Measurements from ENCODE around the gene TBC1D2B.

Gene TBC1D2B

DNA sequence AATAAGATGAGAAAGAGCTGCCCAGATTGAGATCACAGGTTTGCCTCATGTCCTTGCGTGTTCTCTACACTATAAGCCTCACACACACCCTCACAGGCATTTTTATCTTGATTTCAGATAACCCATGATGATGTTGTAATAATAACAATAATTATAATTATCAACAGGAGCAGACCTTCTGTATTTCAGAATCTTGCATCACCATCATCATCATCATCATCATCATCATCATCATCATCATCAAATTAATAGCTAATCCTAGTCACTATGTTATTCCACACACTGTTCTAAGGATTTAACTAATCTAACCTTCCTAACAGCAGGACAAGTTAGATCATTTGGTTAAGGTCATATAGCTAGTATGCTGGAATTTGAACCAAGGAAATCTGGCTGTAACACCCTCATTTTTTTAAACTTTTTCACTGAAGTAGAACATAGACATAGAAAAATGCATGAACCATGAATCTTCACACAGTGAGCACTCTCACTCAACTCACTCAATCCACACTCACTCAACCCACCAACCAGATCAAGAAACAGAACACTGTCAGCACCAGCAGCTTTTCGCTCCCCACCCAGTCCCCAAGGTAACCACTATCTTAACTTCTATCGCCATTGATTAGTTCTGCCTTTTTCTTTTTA is 13.0 kb upstream of the TBC1D2B start:
- no peak for TF ChIP-seq JUND (IDR thresholded peaks at IDR 0.05; ENCODE audit: low read depth)
- DNase-seq (ENCODE audit: low read depth in 1 of 2, low spot score in 1 of 2): no peak
- in situ Hi-C loops (cut with HindIII; ENCODE audit: low pct_unique_long_range_greater_than_20kb, low sequenced_read_pairs): no loop called here

DNA sequence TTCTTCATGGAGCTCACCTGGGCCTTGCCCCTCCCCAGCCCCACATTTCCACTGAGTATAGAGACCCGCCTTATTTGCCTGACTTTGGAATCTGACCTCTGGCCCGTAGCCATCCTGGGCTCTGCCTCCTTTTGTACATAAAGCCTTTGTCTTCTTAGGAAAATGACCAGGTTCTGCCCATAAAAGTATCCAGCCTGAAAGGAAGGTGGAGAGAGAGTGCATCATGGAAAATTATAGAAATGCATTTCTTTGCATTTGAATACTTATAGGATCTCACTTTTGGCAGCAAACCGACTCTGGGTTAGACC is 11.2 kb upstream of the TBC1D2B start:
- in situ Hi-C loops (cut with HindIII; ENCODE audit: low pct_unique_long_range_greater_than_20kb, low sequenced_read_pairs): no loop called here
- no peak for TF ChIP-seq JUND (IDR thresholded peaks at IDR 0.05; ENCODE audit: low read depth)
- no peak for DNase-seq (ENCODE audit: low read depth in 1 of 2, low spot score in 1 of 2)

DNA sequence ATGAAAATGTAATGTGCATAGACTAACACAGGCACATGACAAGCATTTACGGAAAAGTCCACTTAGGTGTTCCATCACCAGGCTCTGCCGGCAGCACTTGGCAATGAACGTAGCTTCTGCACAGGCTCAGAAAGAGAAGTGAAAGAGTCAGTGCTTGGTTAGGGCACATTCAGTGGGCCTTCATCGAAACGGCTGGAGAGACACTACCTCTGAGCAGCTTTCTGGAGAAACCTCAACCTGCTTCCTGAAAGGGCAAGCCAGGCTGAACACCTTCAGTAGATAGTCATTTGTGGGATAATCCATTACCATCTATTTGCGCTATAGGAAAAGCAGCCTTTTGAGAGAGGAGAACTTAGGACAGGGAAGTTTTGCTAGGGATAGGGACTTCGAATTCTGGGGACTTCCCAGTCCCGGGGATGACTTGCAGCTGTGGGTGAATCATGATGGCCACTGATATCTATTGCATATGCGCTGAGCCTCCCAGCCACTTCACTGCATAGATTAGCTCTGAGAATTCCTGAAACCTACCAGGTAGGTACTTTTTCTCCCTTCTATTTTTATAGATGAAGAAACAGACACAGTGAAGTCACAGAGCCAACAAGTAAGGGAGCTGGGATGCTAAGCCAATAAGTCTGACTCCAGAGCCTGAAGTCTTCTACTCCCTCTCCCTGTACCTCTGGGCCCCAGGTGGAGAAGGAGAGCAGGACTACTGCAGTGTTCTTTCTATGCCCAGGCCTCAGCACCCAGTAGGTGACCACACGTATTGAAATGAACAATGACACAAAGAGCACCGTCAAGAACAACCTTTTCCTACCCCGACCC is 10.7 kb upstream of the TBC1D2B start:
- in situ Hi-C loops (cut with HindIII; ENCODE audit: low pct_unique_long_range_greater_than_20kb, low sequenced_read_pairs): no loop called here
- no peak for DNase-seq (ENCODE audit: low read depth in 1 of 2, low spot score in 1 of 2)
- TF ChIP-seq JUND (IDR thresholded peaks at IDR 0.05; ENCODE audit: low read depth): no peak

DNA sequence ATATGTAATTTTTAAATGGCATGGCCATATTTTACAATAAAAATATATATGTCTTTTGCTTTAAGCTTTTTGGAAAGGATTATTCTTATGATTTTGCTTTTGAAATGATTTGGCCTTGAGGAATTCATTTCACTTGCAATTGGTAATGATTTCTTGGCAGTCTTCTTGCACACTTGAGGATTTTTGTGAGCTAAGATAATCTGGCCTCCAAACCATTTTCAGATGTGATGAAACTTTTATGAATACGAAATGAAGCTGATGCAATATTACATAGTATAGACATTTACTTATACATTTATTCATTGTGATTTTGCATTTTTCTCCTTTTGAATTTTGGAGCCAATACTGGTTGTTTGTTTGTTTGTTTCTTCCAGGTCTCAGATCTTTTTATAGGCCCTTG is 8.4 kb upstream of the TBC1D2B start:
- DNase-seq (ENCODE audit: low read depth in 1 of 2, low spot score in 1 of 2): no peak
- in situ Hi-C loops (cut with HindIII; ENCODE audit: low pct_unique_long_range_greater_than_20kb, low sequenced_read_pairs): no loop called here
- TF ChIP-seq JUND (IDR thresholded peaks at IDR 0.05; ENCODE audit: low read depth): no peak

DNA sequence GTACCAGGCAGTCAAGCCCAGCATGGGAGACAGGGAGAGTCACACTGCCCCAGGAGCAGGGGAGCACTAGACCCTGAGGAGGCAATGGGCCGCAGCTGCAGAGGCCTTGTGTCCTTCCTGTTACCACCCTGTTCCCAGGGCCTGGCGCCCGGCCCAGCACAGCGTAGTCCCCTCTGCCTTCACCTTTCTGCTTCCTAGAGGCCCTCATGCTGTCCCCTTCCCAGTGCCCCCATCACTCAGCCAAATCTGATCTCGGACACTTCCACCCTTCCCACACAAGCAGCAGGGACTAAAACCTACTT is 6.9 kb upstream of the TBC1D2B start:
- no peak for TF ChIP-seq JUND (IDR thresholded peaks at IDR 0.05; ENCODE audit: low read depth)
- DNase-seq (ENCODE audit: low read depth in 1 of 2, low spot score in 1 of 2): no peak
- in situ Hi-C loops (cut with HindIII; ENCODE audit: low pct_unique_long_range_greater_than_20kb, low sequenced_read_pairs): no loop called here

DNA sequence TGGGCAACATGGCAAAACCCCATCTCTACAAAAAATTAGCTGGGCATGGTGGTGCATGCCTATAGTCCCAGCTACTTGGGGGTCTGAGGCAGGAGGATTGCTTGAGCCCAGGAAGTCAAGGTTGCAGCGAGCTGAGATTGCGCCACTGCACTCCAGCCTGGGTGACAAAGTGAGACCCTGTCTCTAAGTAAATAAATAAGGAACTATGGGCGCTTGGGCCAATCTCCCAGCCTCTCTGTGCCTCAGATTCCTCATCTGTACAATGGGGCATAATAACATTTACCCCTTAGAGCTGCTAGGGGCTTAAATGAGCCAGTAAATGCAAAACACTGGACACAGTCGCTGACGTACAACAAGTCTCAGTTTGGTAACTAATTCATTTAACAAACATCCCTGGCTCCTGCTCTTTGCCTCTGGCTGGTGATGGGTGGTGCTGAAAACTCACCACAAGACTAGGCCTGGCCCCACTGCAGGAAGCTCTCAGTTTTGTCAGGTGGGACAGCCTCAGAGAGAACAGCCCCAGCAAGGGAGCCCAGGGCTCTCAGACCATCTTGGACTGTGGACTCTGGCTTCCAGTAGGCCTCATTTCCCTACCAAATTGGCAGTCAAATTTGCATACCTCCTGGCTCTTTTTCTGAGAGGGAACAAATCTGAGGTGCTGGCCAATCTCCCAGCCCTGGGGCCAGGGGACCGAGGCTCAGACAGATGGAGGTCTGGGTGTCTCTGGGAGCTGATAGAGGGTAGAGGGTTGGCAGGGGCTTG is 6.4 kb upstream of the TBC1D2B start:
- TF ChIP-seq JUND (IDR thresholded peaks at IDR 0.05; ENCODE audit: low read depth): no peak
- DNase-seq (ENCODE audit: low read depth in 1 of 2, low spot score in 1 of 2): no peak
- in situ Hi-C loops (cut with HindIII; ENCODE audit: low pct_unique_long_range_greater_than_20kb, low sequenced_read_pairs): no loop called here

DNA sequence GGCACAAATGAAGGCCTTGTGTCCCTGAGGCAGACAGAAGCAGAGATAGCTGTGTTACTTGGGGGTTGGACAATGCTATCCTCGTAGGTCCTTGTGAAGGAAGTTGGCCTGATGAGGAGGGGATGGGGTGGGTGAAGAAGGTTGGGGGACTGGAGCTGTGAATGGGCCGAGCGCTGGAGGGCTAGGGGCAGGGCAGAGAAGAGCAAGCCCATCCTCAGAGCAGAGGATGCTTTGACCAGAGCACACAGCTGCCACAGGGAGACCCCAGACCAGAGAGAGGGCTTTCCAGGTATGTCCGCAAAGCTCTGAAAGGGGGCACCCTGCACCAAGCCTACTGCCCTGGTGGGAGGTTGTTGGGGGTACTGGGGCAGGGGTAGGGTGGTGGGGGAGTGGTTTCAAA is 5.7 kb upstream of the TBC1D2B start:
- no peak for DNase-seq (ENCODE audit: low read depth in 1 of 2, low spot score in 1 of 2)
- no peak for TF ChIP-seq JUND (IDR thresholded peaks at IDR 0.05; ENCODE audit: low read depth)
- in situ Hi-C loops (cut with HindIII; ENCODE audit: low pct_unique_long_range_greater_than_20kb, low sequenced_read_pairs): no loop called here

DNA sequence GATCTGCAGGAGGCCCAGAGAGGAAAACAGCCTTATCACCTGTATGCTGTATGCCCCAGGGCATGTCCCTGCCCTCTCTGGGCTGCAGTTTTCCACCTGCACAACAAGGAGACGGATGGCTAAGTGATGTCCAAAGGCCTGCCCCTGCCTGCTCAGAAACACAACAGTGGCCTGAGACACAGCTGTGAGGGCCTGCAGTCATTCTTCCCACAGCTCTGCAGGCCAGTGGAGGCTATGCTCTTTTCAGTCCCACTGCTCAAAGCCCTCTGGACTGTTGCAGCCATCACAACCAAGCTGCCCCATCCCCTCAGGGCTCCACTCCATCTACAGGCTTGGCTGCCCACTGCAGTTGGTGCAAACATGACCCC is 5.2 kb upstream of the TBC1D2B start:
- no peak for DNase-seq (ENCODE audit: low read depth in 1 of 2, low spot score in 1 of 2)
- in situ Hi-C loops (cut with HindIII; ENCODE audit: low pct_unique_long_range_greater_than_20kb, low sequenced_read_pairs): no loop called here

DNA sequence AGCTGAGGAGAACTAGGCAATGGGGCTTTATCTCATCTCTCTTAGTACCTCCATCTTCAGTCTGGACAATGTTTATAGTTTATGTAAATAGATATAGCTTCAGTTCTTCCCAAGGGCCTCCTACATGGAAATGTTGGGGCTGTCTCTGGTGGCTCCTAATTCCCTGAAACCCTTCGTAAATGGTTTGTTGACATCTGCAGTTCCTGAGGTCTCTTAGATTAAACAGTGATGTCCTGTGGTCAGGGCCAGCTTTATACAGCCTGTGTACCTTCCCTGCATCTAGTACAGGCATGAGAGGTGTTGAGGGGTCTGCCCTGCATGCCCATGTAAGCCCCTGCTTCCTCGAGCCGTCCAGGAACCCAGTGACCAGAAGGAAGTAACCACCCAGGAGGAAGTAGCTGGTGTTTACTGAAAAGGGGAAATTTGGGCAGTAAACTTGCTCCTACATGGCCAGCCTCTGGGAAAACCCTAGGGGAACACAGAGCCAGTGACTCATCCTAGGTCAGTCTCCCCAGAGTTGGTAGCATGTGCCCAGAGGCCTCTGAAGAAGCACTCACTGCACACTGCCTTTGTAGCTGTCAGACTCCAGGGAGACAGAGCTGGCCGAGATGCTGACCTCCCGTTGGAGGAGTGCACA is 4.7 kb upstream of the TBC1D2B start:
- in situ Hi-C loops (cut with HindIII; ENCODE audit: low pct_unique_long_range_greater_than_20kb, low sequenced_read_pairs): no loop called here
- no peak for DNase-seq (ENCODE audit: low read depth in 1 of 2, low spot score in 1 of 2)
- no peak for TF ChIP-seq JUND (IDR thresholded peaks at IDR 0.05; ENCODE audit: low read depth)

More for the DNA sequence above, 5.2 kb upstream of the TBC1D2B start:
- no peak for TF ChIP-seq JUND (IDR thresholded peaks at IDR 0.05; ENCODE audit: low read depth)

DNA sequence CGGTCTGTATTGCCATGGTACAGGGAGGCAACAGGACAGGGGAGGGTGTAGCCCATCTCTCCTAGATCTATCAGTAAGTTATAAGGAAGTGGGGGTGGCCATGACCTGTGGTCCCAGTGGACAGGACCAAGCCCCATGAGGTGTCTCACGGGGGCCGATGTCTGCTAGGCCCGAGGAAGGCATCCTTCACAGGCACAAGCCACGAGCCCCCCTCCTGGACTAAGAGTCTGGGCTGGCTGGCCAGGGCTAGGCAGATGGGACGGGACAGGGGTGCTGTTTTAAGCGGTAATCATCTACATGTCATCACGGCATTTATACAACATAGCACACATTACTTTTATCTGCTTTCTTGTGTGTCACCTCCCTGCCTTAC is 2.6 kb upstream of the TBC1D2B start:
- no peak for DNase-seq (ENCODE audit: low read depth in 1 of 2, low spot score in 1 of 2)
- no peak for TF ChIP-seq JUND (IDR thresholded peaks at IDR 0.05; ENCODE audit: low read depth)
- in situ Hi-C loops (cut with HindIII; ENCODE audit: low pct_unique_long_range_greater_than_20kb, low sequenced_read_pairs): no loop called here

DNA sequence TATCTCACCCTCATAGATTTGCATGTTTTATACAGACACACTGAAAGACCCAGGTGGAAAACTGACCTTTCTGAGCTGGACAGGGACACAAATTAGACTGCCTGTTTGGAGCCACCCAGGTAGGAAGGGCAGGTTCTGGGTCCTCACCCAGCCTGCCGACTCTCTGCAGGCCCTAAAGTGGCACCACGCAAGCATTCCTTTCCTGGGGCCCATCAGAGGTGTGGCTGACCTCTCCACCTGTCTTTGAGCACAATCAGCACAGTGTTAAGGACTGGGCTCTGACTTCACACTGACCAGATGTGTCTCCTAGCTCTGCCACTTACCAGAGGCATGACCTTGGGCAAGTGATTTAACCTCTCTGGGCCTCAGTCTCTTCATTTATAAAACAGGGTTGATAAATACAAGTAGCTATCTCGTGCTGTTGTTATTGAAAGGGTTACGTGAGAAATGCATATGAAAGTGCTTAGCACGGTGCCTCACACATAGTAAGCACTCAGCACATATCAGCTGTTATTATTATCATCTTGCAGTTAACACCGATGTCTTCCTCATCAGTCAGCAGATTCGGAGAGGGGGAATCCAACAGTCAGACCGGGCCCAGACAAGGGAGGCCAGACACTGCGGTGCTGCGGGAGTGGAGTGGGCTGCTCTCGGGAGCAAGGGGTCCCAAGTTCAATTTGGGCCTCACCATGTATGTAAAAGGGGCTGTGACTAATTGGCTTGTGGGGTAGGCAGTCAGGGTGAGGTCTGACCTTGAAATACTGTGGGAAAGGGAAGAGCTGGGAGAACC is 2.0 kb upstream of the TBC1D2B start:
- in situ Hi-C loops (cut with HindIII; ENCODE audit: low pct_unique_long_range_greater_than_20kb, low sequenced_read_pairs): no loop called here
- no peak for DNase-seq (ENCODE audit: low read depth in 1 of 2, low spot score in 1 of 2)
- TF ChIP-seq JUND (IDR thresholded peaks at IDR 0.05; ENCODE audit: low read depth): no peak

DNA sequence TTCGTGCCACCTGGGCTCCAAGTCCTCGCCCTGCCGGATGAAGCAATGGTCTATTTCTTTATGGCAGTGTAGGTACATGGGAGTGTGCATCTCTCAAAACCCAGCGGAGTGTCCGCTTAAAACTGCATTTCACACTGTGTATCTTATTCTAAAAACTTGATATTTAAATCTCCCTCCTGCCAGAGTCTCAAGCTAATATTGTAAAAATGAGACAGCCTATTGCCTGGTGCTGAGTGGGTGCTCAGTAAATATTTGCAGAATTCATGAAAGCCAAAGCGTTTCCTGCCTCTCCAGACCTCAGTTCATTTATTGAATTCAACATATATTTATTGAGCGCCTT is 330 bp upstream of the TBC1D2B start:
- in situ Hi-C loops (cut with HindIII; ENCODE audit: low pct_unique_long_range_greater_than_20kb, low sequenced_read_pairs): no loop called here
- DNase-seq (ENCODE audit: low read depth in 1 of 2, low spot score in 1 of 2): no peak
- TF ChIP-seq JUND (IDR thresholded peaks at IDR 0.05; ENCODE audit: low read depth): no peak

All from T47D (cell line).